Measurements from ENCODE around the gene ACAA1. TPM values are rescaled to one million over a fixed set of nuclear protein-coding genes. Genes with fewer than 3 reads are reported as not detected.

The ACAA1 gene
- polyA plus RNA-seq, 1 of the 3 experiments (the other 2 are of a cell fraction) = 86.4 TPM

DNA sequence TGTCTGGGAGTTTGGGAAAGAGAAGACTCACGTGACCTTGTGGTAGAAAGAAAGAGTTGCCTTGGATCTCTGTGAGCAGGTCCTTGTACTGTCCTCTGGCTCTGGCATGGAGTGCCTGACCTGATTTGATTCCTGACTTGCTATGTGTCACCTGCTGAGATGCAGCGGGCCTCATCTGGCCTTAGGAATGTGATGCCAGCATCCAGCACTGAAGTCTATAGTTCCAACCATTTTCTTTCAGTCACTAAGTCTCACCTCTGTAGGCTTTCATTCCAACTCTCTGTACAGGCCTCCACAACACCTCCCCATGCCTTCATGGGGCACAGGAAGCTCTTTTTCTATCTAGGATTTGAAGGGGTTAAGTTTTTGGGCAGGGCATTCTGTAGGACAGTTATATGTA lies 16.3 kb upstream of the ACAA1 start:
- H2AFZ ChIP-seq (ENCODE audit: low read depth) = no peak overlapping the region
- H3K9ac ChIP-seq = no peak overlapping the region
- DNase-seq = no peak
- H3K9me2 ChIP-seq = no peaks in the 10 kb centered on the region
- no peaks in the 10 kb centered on the region for H3K27me3 ChIP-seq (ENCODE audit: insufficient read depth)
- no peak overlapping the region for H3K27ac ChIP-seq (ENCODE audit: low read depth in 2 of 2, low read length in 1 of 2)
- H3K9me3 ChIP-seq = no peaks in the 10 kb centered on the region
- CTCF ChIA-PET = interaction anchor here (2.9 kb wide), 1 partner anchor 10 kb away, joined by 11 read pairs; no protein-coding TSS in a partner anchor
- WGBS (ENCODE audit: low lambda C conversion rate) = 89% methylated on average over 1 of the region's 2 CpGs
- peaks cover 0 to 5% of the 10 kb centered on the region in 2 experiments; a peak in 1 of 4 replicates for H3K4me1 ChIP-seq (ENCODE audit: control insufficient read depth in 1 of 2, insufficient read depth in 2 of 2, low read depth in 1 of 2, low read length in 1 of 2)
- no peak for TF ChIP-seq JUND (IDR thresholded peaks at IDR 0.05)
- TF ChIP-seq EP300 (IDR thresholded peaks at IDR 0.05; ENCODE audit: borderline replicate concordance in 1 of 2, low read depth in 1 of 2, low read length in 1 of 2) = no peak
- TF ChIP-seq, protein P1, sequence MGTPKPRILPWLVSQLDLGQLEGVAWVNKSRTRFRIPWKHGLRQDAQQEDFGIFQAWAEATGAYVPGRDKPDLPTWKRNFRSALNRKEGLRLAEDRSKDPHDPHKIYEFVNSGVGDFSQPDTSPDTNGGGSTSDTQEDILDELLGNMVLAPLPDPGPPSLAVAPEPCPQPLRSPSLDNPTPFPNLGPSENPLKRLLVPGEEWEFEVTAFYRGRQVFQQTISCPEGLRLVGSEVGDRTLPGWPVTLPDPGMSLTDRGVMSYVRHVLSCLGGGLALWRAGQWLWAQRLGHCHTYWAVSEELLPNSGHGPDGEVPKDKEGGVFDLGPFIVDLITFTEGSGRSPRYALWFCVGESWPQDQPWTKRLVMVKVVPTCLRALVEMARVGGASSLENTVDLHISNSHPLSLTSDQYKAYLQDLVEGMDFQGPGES (IDR thresholded peaks at IDR 0.05; ENCODE audit: low read depth, low read length) = no peak
- no peak for TF ChIP-seq RFX5 (IDR thresholded peaks at IDR 0.05; ENCODE audit: low read length)
- TF ChIP-seq MXI1 (IDR thresholded peaks at IDR 0.05; ENCODE audit: low read depth, low read length) = no peak
- no peak for TF ChIP-seq PBX3 (IDR thresholded peaks at IDR 0.05)
- no peak for TF ChIP-seq FOXJ3 (CRISPR knock-in tag; IDR thresholded peaks at IDR 0.05)
- no peak for TF ChIP-seq NRF1 (IDR thresholded peaks at IDR 0.05; ENCODE audit: low read depth, low read length)
- no peak for TF ChIP-seq ELF1 (IDR thresholded peaks at IDR 0.05)
- no peak for TF ChIP-seq RCOR1 (IDR thresholded peaks at IDR 0.05; ENCODE audit: low read length)
- no peak for TF ChIP-seq EZH2phosphoT487 (IDR thresholded peaks at IDR 0.05; ENCODE audit: borderline replicate concordance, low read depth)
- TF ChIP-seq SIN3A (IDR thresholded peaks at IDR 0.05; ENCODE audit: borderline replicate concordance, low read depth, low read length) = no peak
- no peak for TF ChIP-seq MAX (IDR thresholded peaks at IDR 0.05; ENCODE audit: low read depth)
- no peak for TF ChIP-seq GABPA (IDR thresholded peaks at IDR 0.05; ENCODE audit: low read depth)
- no peak for TF ChIP-seq POLR2AphosphoS5 (IDR thresholded peaks at IDR 0.05; ENCODE audit: low read depth, low read length)
- H4K20me1 ChIP-seq (ENCODE audit: insufficient read depth) = no peaks in the 10 kb centered on the region
- no peaks in the 10 kb centered on the region for H3K36me3 ChIP-seq (replicated peaks in 1 of 2; ENCODE audit: control insufficient read depth in 1 of 2, insufficient read depth in 2 of 2, low read length in 1 of 2)
- H3K79me2 ChIP-seq (ENCODE audit: insufficient read depth) = no peaks in the 10 kb centered on the region
- H3K4me3 ChIP-seq (ENCODE audit: low read depth in 2 of 2, low read length in 1 of 2) = no peak overlapping the region
- H3F3A ChIP-seq (replicated peaks; ENCODE audit: insufficient read depth) = no peaks in the 10 kb centered on the region
- POLR2A ChIA-PET = no interaction called here
- H3K4me2 ChIP-seq = no peak overlapping the region

DNA sequence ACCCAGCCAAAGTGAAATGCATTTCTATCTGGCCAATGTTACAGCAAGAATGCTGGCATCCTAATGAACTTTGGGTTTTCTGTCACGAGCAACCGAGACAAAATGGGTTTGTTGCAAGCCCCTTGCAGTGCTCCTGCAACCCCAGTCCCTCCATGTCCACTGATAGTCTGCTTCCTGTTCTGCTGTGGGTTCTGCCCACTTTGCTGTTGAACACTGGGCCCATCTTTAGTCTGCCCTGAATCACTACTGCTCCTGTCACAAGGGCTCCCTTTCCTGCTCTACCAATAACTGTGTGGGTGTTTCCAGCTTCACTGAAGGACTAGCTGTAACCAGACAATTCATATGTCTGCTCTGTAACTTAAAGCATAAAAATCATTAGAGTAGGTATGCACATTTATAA lies 15.7 kb upstream of the ACAA1 start:
- H3F3A ChIP-seq (replicated peaks; ENCODE audit: insufficient read depth) = no peaks in the 10 kb centered on the region
- no peaks in the 10 kb centered on the region for H4K20me1 ChIP-seq (ENCODE audit: insufficient read depth)
- ChIA-PET POLR2A (no interaction called here), CTCF (interaction anchor here (1.3 kb wide), 1 partner anchor 14 kb away, joined by 6 read pairs; the partner anchor contains the start of gene MYD88)
- no peaks in the 10 kb centered on the region for H3K27me3 ChIP-seq (ENCODE audit: insufficient read depth)
- H2AFZ ChIP-seq (ENCODE audit: low read depth) = no peak overlapping the region
- H3K4me2 ChIP-seq = no peak overlapping the region
- no peaks in the 10 kb centered on the region for H3K9me2 ChIP-seq
- H3K4me3 ChIP-seq (ENCODE audit: low read depth in 2 of 2, low read length in 1 of 2) = no peak overlapping the region
- TF ChIP-seq TEAD4 (IDR thresholded peaks at IDR 0.05; ENCODE audit: borderline replicate concordance, insufficient read depth) (no peak), POLR2AphosphoS5 (IDR thresholded peaks at IDR 0.05; ENCODE audit: low read depth, low read length) (no peak)
- 100% methylated on average over 1 of the region's 2 CpGs for WGBS (ENCODE audit: low lambda C conversion rate)
- H3K27ac ChIP-seq (ENCODE audit: low read depth in 2 of 2, low read length in 1 of 2) = no peak overlapping the region
- H3K79me2 ChIP-seq (ENCODE audit: insufficient read depth) = no peaks in the 10 kb centered on the region
- no peaks in the 10 kb centered on the region for H3K9me3 ChIP-seq
- H3K4me1 ChIP-seq (ENCODE audit: control insufficient read depth in 1 of 2, insufficient read depth in 2 of 2, low read depth in 1 of 2, low read length in 1 of 2) = peaks cover 0 to 5% of the 10 kb centered on the region in 2 experiments; a peak in 1 of 4 replicates
- no peak for DNase-seq
- H3K36me3 ChIP-seq (replicated peaks in 1 of 2; ENCODE audit: control insufficient read depth in 1 of 2, insufficient read depth in 2 of 2, low read length in 1 of 2) = no peaks in the 10 kb centered on the region
- H3K9ac ChIP-seq = no peak overlapping the region
